ENCODE measurements around the gene SBSN.

The SBSN gene

GRCh38 chr19:35553385-35554000 is 25.4 kb upstream of the SBSN start:
- DNase-seq: no peak

DNA sequence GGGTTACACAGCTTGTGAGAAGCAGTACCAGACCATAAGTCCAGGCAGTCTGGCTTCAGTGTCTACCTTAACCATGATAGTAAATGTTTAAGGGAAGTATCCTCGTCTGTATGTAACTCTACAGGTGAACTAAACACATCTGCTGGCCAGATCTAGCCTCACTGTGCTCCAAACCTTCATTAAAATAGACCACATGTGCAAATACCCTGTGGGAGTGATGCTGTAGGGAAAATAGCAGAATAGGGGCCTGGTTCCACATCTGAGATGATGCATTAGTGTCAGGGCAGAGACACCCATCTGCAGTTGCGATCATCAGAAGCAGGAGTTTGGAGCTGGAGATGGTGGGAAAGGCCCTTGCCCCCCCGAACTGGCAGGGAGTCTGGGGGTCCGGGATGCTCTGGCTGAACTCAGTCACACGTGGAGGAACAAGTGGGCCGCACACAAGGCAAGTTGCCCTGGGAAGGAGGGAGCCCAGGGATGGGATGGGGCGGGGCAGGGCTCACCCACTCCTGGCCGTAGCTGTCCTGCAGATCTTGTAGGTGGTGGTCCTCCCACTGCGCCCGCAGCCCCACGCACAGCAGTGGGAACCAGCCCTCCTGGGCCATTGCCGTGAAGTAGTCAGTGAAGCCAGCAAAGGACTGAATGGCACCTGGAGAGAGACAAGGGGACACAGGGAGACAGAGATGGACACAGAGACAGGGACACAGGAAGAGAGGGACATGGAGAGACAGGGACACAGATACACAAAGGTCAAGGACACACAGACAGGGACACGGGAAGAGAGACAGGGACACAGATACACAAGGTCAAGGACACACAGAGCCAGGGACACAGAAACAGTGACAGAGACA is 24.6 kb upstream of the SBSN start:
- no peak for DNase-seq

DNA sequence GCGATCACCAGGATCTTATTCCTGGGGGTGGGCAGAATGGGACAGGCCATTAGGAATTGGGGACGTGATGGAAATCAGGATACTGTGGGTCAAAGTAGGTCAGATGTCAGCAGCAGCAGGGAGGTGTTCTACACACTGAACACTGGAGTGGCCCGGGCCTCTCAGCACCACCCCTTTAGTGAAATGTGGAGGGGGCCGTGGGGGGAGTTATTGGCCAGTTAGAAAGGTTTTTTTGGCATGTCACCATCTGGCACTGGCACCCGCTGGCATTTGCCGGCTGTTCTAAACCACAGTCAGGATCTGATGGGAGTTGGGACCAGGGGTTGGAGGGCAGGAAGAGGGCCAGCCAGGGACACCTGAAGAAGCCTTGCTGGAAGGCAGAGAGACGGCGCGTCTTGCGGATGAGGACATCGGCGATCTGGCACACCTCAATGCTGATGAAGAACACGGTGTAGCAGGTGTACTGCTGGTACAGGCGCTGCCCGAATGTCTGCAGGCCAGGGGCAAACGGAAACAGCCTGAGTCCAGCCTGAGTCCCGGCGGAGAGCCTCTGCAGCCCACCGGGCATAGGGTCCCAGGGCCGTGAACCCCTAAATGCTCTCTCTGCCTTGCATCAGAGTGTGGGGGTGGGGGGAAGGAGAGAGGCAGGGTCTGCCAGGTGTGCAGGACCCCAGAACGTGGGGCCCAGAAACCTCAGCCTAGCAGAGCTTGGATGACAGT is 23.1 kb upstream of the SBSN start:
- no peak for DNase-seq

GRCh38 chr19:35549879-35550523 is 21.9 kb upstream of the SBSN start:
- no peak for DNase-seq

DNA sequence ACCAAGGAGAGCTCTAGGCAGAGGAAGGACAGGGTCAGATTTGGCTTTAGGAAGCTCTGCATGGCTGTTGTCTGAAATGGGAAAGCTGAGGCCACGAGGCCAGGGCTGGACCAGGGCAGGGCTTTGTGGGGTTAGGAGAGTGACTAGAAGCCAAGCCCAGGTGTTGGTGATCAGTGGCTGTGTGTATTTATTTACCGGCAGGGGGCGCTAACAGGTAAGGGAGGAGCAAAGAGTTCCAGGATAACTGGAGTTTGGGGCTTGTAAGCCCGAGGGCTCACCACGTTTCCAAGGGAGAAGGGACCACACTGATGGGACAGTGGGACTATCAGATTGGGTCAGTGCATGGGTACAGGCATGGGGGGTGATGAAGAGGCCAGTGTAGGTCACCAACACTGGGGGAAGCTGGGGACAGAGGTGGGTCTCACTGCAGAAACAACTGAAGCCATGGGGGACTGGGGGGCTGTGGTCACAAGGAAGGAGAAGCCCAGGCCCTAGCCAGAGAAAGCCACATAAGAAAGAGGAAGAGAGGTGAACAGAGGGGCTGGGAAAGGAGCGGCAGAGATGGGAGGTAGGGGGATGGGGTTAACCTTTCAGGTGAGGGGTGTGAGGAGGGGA is 21.2 kb upstream of the SBSN start:
- peak; percentile 47 to 76 for DNase-seq

DNA sequence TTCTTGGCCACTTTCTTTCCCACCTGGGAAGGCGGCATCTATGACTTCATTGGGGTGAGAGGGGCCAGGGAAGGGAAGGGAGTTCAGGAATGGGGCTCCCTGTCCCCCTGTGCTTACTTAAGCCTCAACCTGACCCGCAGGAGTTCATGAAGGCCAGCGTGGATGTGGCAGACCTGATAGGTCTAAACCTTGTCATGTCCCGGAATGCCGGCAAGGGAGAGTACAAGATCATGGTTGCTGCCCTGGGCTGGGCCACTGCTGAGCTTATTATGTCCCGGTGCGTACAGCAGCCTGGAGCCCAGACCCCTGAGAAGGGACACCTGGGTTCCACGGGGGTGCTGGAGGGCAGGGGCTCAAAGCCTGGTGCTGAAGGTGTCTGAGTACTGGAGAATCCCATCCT is 18.4 kb upstream of the SBSN start:
- DNase-seq: no peak

GRCh38 chr19:35545855-35546381 is 17.8 kb upstream of the SBSN start:
- no peak for DNase-seq

DNA sequence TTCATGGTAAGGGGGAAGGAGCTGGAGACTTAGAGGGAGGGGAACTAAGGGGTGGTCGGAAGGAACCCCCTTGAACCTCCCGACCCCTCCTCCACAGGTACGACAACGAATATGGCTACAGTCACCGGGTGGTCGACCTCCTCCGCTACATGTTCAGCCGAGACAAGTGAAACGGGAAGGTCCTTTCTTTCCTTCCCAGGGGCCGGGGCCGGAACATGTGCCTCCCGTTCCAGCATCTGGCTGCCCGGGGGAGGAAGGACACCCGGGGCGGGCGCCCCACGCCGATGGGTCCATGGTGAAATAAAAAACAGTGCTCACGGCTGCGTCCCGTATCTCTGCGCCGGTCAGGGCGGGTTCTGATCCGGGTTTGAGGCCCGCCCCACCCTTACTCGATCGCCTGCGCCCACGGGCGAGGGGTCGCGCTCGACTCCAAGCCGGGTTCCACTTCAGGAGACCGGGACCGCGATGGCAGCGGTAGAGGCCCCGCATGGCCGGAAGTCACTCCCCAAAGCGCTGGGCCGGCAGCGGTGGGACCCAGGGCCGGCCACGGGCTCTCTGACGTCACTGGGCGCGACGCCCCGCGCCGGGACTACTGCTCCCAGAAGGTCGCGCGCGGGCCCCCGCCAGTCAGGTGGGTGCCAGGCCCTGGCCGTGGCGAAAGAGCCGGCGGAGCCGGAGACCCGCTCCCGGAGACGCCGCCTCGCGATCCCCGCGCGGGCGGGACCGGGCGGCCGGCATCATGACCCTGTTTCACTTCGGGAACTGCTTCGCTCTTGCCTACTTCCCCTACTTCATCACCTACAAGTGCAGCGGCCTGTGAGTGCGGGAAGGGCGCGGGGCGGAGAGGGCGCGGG is 17.1 kb upstream of the SBSN start, which contains the start of gene TMEM147:
Gene TMEM147 (plus strand): TSS at position 626 of the 854 bp plus-strand sequence. CDS start 114 bp downstream, at position 740.
- peak; percentile 85 to 91 for DNase-seq

DNA sequence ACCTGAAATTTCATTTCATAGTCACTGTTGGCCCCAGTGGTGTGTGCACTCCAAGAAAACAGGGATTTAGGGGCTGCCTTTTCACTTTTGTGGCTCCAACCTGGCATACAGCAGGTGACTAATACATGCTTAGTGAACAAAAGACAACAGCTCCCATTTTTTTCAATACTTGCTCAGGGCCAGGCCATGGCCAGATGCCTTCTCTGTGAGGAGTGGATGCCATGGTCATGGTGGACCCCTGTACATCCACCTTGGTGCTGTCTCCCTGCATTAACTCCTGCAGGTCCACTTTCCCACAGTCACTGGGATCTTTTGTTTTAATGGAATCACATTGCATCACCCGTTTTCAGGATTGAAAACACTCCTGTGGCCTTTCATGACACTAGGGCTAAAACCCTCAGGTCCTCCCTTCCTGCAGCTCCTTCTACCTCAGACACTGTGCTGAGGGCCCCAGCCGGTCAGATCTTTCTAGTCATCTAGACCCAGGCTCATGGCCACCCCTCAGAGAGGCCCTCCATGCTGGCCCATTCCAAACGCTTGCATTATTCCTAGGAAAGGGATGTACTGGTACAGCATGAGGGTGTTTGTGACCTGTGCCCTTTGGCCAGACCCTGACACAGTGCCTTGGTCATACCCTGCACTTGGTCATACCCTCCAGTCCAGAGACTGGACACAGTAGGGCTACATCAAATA is 16.1 kb upstream of the SBSN start:
- DNase-seq: no peak

- DNase-seq: no peak
Observed at GRCh38 chr19:35543280-35544109, 15.4 kb upstream of the SBSN start.

DNA sequence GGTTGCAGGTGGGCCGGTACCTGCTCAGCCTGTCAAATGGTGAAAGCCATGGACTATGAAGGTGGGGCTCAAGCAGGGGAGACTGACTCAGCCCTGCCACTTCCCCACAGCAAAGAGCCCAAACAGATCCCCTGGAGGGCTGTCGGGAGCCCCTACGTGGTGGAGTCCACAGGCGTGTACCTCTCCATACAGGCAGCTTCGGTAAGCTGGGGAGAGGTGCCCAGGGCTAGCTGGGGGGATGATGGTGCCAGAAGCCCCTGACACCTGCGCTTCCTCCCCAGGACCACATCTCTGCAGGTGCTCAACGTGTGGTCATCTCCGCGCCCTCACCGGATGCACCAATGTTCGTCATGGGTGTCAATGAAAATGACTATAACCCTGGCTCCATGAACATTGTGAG is 14.1 kb upstream of the SBSN start:
- no peak for DNase-seq

GRCh38 chr19:35540356-35540927 is 12.3 kb upstream of the SBSN start:
- DNase-seq: no peak

GRCh38 chr19:35539850-35540249 is 11.7 kb upstream of the SBSN start:
- no peak for DNase-seq

GRCh38 chr19:35539314-35539713 is 11.2 kb upstream of the SBSN start:
- no peak for DNase-seq

DNA sequence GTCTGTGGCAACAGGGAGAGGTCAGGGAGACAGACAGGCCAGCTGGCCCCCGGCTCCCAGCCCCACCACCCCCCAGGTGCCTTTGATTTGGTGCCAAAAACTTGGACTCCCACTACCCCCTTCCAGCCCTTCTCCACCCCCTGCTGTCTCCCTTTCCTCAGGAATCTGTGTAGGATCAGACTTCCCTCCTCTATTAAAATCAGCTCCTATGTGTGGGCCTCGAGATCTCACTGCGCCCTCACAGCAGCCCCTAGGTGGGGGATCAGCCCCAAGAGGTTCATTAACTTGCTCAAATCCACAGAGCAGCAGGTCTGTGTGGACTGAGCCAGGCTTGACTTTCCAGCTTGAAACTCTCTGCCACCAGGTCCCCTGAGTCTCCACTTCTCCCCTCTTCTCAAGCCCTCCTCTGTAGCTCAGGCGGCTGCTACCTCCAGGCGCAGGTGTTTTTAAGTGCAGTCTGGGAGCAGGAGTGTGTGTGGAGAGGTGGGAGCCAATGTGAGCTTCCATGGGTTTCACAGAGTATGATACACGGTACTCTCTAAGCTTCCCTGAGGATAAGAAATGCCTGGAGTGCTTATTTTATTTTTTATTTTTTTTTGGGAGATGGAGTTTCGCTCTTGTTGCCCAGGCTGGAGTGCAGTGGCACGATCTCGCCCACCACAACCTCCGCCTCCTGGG is 6.8 kb upstream of the SBSN start:
- DNase-seq: no peak

- DNase-seq: peak; percentile 15 to 18
Observed at GRCh38 chr19:35533822-35534392, 5.8 kb upstream of the SBSN start.

DNA sequence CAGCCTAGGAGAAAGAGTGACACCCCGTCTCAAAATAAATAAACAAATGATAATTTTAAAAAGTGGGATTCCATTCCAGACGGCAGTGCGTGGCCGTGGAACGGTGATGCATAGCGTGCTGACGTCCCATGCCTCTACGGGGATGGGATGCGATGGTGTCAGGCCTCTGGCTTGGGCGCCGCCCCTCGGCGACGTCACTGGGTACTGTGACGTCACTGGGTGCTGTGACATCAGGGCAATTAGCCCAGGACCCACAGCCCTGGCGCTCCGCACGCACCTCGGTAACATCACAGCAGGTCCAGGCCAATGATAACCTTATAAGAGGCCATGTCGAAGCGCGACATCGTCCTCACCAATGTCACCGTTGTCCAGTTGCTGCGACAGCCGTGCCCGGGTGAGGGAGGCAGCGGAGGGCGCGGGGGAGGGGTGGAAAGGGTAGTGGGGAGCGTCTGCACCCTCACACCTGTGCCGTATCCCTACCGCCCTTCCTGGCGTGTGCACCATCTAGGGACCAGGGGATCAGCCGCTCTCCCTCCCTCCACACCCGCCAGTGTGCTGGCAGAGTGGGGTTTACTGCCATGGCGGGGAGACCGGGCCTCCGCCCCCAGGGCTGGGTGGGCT is 5.2 kb upstream of the SBSN start, which contains the start of gene GAPDHS:
Gene GAPDHS (plus strand): TSS at position 256 of the 621 bp plus-strand sequence. CDS start 72 bp downstream, at position 328.
- no peak for DNase-seq

DNA sequence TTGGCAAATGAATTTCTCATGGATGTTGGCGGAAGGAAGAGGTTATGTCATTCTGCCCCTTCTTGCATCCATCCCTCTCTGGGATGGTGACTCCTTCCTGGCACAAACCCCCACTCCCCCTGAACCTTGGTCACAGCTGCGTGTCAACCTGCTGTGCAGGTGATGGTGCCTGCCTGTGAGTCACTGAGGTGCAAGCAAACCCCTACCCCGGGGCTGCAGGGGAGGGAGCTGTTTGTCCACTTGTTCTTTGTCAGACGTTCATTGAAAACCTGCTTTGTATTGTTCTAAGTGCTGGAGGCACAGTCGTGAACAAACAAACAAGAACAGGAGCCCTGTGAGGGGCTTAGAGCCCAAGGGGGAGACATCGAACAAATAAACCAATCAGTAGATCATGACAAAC is 3.2 kb upstream of the SBSN start:
- no peak for DNase-seq

Measured in inflammatory macrophage treated with lipopolysaccharide for 1 hour (primary cell).